IMR-90 (cell line): ENCODE measurements around the gene CHRNA1.

ENCODE experiments used
- CTCF ChIP-seq: conservative IDR thresholded peaks from 2 replicates; pipeline ENCODE4 v1.5.1; 2012; ENCODE audit warnings: mild to moderate bottlenecking, low read depth, low read length, improper control_type of control experiment
- ELK1 ChIP-seq: fragments of 150-350 bp; IDR thresholded peaks from 2 replicates; pipeline ENCODE4 v1.6.1; 2016; ENCODE audit warnings: low read depth, mild to moderate bottlenecking, low read length, moderate library complexity, borderline replicate concordance
- POLR2A ChIP-seq: IDR thresholded peaks from 2 replicates; pipeline ENCODE4 v1.6.1; 2012; ENCODE audit warnings: mild to moderate bottlenecking, low read depth, low read length
- USF2 ChIP-seq: fragments of 150-350 bp; IDR thresholded peaks from 2 replicates; pipeline ENCODE4 v1.6.1; 2017; ENCODE audit warnings: mild to moderate bottlenecking, antibody characterized with exemption, low read length, low read depth

GRCh38 chr2:174788291-174788929 is 24.1 kb upstream of the CHRNA1 start:
- TF ChIP-seq USF2 = no peak
- TF ChIP-seq CTCF = no peak
- no peak for TF ChIP-seq ELK1
- TF ChIP-seq POLR2A = no peak
